GM12878 (cell line): ENCODE measurements around the gene ING1.

Experiments used
- ATF3 ChIP-seq: IDR thresholded peaks from 2 replicates; pipeline ENCODE4 v1.6.1; 2011; ENCODE audit warnings: low read depth, mild to moderate bottlenecking, low read length, moderate library complexity, borderline replicate concordance; ENCODE audit errors: extremely low read depth
- MXI1 ChIP-seq: fragments of 150-350 bp; IDR thresholded peaks from 2 replicates; pipeline ENCODE4 v1.6.1; 2011; ENCODE audit warnings: low read depth, mild to moderate bottlenecking, inconsistent platforms, low read length, improper control_type of control experiment
- TF ChIP-seq, protein P1 (sequence below): IDR thresholded peaks from 2 replicates; pipeline ENCODE4 v1.6.1; 2012; ENCODE audit warnings: low read depth, low read length, improper control_type of control experiment

DNA sequence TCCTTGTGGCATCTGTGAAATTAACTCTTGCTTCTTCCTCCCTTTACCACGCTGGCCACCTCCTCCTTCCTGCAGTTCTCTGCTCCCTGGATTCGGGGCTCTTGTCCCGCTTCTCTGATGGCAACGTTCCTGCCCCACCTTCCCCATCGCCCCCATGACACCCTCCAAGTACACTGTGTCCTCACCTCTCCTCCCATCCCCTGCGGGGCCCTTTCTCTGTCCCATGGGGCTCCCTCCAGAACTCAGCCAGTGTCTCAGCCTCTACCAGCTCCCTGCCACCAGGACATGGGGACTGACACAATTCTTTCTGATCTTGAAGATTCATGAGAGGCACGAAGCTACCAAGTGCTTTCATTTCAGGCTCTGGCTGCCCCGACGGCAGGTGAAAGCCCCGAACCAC lies 16.7 kb upstream of the ING1 start:
- no peak for TF ChIP-seq ATF3
- TF ChIP-seq MXI1: no peak
- TF ChIP-seq, protein P1, sequence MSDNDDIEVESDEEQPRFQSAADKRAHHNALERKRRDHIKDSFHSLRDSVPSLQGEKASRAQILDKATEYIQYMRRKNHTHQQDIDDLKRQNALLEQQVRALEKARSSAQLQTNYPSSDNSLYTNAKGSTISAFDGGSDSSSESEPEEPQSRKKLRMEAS: no peak
